Tibial artery (tissue), 4 donors: Measurements from ENCODE around the gene SIGLEC11.

ENCODE experiments used
- DNase-seq, 2 donors: peaks; one replicate each; pipeline ENCODE4 v3.0.0-alpha.2; 2019
- H3K27ac ChIP-seq, 2 donors: fragments of 200-600 bp; sonication (generic) in 1 of 2; 1 replicate in 1 of 2; 2 replicates in 1 of 2; pipeline ENCODE4 v1.5.1; 2018 to 2019; ENCODE audit warnings: mild to moderate bottlenecking in 1 of 2
- H3K27me3 ChIP-seq, 2 donors: fragments of 200-600 bp; sonication (generic) in 1 of 2; one replicate each; pipeline versions ENCODE4 v1.5.1 to v1.6.0; 2016 to 2019
- H3K36me3 ChIP-seq, 3 donors: fragments of 200-600 bp; sonication (generic) in 2 of 3; one replicate each; pipeline ENCODE4 v1.5.1; 2016 to 2019; ENCODE audit warnings: mild to moderate bottlenecking in 2 of 3
- H3K4me1 ChIP-seq, 4 donors: fragments of 200-600 bp; sonication (generic) in 2 of 4; 1 replicate in 3 of 4; 2 replicates in 1 of 4; pipeline ENCODE4 v1.5.1; 2016 to 2019
- H3K4me3 ChIP-seq, 2 donors: fragments of 200-600 bp; sonication (generic) in 1 of 2; 1 replicate in 1 of 2; 2 replicates in 1 of 2; pipeline ENCODE4 v1.5.1; 2018 to 2019; ENCODE audit warnings: mild to moderate bottlenecking in 2 of 2
- H3K9me3 ChIP-seq, 3 donors: fragments of 200-600 bp; sonication (generic) in 1 of 3; one replicate each; pipeline ENCODE4 v1.5.1; 2016 to 2019
- CTCF ChIP-seq, 2 experiments: fragments of 200-600 bp in 1 of 2; fragments of 450-650 bp in 1 of 2; IDR thresholded peaks; one replicate each; pipeline ENCODE4 v1.5.1; 2017 to 2019; ENCODE audit warnings: antibody characterized with exemption in 2 of 2, mild to moderate bottlenecking in 1 of 2, moderate library complexity in 1 of 2
- intact Hi-C: fragments of 100-400 bp; cut with DNase I; formaldehyde crosslinking; loops from one replicate; pipeline ENCODE4 v1.15.0; 2023; ENCODE audit warnings: low total_unique reads

The SIGLEC11 gene

GRCh38 chr19:49910179-49910578 lies 50.8 kb downstream of the SIGLEC11 start:
- DNase-seq: no peak
- intact Hi-C loops: no loop called here
- H3K4me1 ChIP-seq: peaks cover 0 to 19% (median 10%) of the 10 kb centered on the region in 4 donors
- no peak overlapping the region for H3K27ac ChIP-seq
- no peaks in the 10 kb centered on the region for H3K9me3 ChIP-seq
- TF ChIP-seq CTCF (IDR thresholded peaks at IDR 0.05): no peak
- no peaks in the 10 kb centered on the region for H3K27me3 ChIP-seq
- no peak overlapping the region for H3K4me3 ChIP-seq
- peaks cover 15 to 64% (median 40%) of the 10 kb centered on the region in 3 donors for H3K36me3 ChIP-seq

- Histone ChIP-seq H3K36me3 (peaks cover 14 to 52% (median 35%) of the 10 kb centered on the region in 3 donors), H3K4me3 (no peak overlapping the region), H3K4me1 (peaks cover 0 to 19% (median 10%) of the 10 kb centered on the region in 4 donors), H3K27ac (no peak overlapping the region), H3K27me3 (no peaks in the 10 kb centered on the region), H3K9me3 (no peaks in the 10 kb centered on the region)
- DNase-seq: no peak
- TF ChIP-seq CTCF (IDR thresholded peaks at IDR 0.05): no peak
- intact Hi-C loops: no loop called here
These were observed 52.2 kb downstream of the SIGLEC11 start for GRCh38 chr19:49908480-49909420.

- no peak overlapping the region for H3K4me3 ChIP-seq
- peaks cover 14 to 44% (median 35%) of the 10 kb centered on the region in 3 donors for H3K36me3 ChIP-seq
- no peaks in the 10 kb centered on the region for H3K27me3 ChIP-seq
- TF ChIP-seq CTCF (IDR thresholded peaks at IDR 0.05): no peak
- H3K4me1 ChIP-seq: peaks cover 0 to 19% (median 10%) of the 10 kb centered on the region in 4 donors
- no peak overlapping the region for H3K27ac ChIP-seq
- DNase-seq: no peak
- intact Hi-C loops: no loop called here
- H3K9me3 ChIP-seq: no peaks in the 10 kb centered on the region
These were observed 53.1 kb downstream of the SIGLEC11 start for GRCh38 chr19:49907745-49908446.

- Histone ChIP-seq H3K4me3 (no peak overlapping the region), H3K27ac (no peak overlapping the region), H3K36me3 (peaks cover 14 to 41% (median 35%) of the 10 kb centered on the region in 3 donors), H3K27me3 (no peaks in the 10 kb centered on the region), H3K4me1 (peaks cover 0 to 15% (median 8%) of the 10 kb centered on the region in 4 donors), H3K9me3 (no peaks in the 10 kb centered on the region)
- no peak for TF ChIP-seq CTCF (IDR thresholded peaks at IDR 0.05)
- intact Hi-C loops: no loop called here
- DNase-seq: no peak
These were observed 54.0 kb downstream of the SIGLEC11 start for GRCh38 chr19:49906879-49907564.

GRCh38 chr19:49904136-49904535 lies 56.8 kb downstream of the SIGLEC11 start:
- H3K4me1 ChIP-seq: no peaks in the 10 kb centered on the region
- intact Hi-C loops: no loop called here
- H3K36me3 ChIP-seq: peaks cover 14 to 36% (median 31%) of the 10 kb centered on the region in 3 donors
- H3K27me3 ChIP-seq: no peaks in the 10 kb centered on the region
- no peak for DNase-seq
- TF ChIP-seq CTCF (IDR thresholded peaks at IDR 0.05): no peak
- H3K4me3 ChIP-seq: no peak overlapping the region
- H3K27ac ChIP-seq: no peak overlapping the region
- H3K9me3 ChIP-seq: no peaks in the 10 kb centered on the region
